Lower leg skin (tissue), 3 donors: ENCODE data around the gene FOXN4.

Experiments used
- CTCF ChIP-seq, 3 donors: fragments of 450-650 bp; IDR thresholded peaks; one replicate each; pipeline ENCODE4 v1.5.1; 2016; ENCODE audit warnings: antibody characterized with exemption in 3 of 3, mild to moderate bottlenecking in 3 of 3, moderate library complexity in 2 of 3
- POLR2A ChIP-seq, 2 donors: fragments of 450-650 bp; IDR thresholded peaks; one replicate each; pipeline ENCODE4 v1.6.1; 2016 to 2017; ENCODE audit warnings: antibody characterized with exemption in 2 of 2, mild to moderate bottlenecking in 1 of 2, moderate library complexity in 1 of 2

GRCh38 chr12:109273354-109273753 is 35.7 kb downstream of the FOXN4 start:
- TF ChIP-seq CTCF (IDR thresholded peaks at IDR 0.05): no peak
- TF ChIP-seq POLR2A (IDR thresholded peaks at IDR 0.05): no peak
